ENCODE results near the gene CD33.

The CD33 gene

DNA sequence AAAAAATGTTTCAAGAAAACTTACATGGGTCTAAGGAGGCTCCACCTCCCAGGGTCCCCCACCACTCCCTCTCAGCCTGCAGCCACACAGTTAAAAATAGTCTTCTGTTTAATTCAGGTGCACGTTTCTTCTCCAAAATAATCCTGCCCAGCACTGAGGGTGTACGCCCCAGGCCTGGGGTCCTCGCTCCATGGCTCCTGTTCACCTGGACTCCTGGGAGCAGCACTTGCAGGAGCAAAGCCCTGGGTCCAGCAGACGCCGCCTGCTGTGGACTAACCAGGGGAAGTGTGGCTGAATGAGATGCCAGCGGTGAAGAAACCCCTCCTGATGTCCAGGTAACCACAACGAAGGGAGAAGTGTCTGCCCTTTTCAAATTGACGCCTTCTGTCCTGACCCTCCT lies 41.3 kb upstream of the CD33 start:
- H3K9ac ChIP-seq (ENCODE audit: low read length): no peak overlapping the region

DNA sequence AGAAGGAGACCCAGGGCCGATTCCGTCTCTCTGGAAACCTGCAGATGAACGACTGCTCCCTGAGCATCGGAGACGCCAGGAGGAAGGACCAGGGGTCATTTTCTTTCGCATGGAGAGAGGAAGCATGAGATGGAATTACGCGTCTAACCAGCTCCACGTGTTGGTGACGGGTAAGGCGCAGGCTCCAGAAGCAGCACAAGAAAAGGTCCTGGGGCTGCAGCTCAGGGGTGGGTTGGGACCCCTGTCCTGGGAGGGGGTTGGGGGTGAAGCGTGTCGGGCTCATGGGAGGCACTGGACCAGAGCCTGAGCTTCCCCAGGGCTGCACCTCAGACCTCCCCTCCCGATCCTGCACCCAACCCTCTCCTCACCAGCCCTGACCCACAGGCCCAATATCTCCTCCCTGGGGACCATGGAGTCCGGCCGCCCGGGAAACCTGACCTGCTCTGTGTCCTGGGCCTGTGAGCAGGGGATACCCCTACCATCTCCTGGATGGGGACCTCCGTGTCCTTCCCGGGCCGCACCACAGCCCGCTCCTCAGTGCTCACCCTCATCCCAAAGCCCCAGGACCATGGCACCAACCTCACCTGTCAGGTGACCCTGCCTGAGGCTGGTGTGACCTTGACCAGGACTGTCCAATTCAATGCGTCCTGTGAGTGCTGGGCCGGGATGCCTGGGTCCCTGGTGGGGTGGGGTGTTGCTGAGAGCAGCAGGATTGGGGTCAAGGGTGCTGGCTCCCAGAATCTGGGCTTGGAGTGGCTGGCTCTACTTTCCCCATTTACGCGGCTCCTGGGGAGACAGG lies 39.6 kb upstream of the CD33 start:
- Histone ChIP-seq H3K4me2 (ENCODE audit: low read depth, low read length) (no peak overlapping the region), H3K4me1 (ENCODE audit: low read length) (no peaks in the 10 kb centered on the region), H3K79me2 (ENCODE audit: low read length) (no peaks in the 10 kb centered on the region), H3K9ac (ENCODE audit: low read length) (no peak overlapping the region), H3K9me2 (replicated peaks; ENCODE audit: insufficient read depth, low read length) (no peaks in the 10 kb centered on the region), H3K27me3 (replicated peaks; ENCODE audit: insufficient read depth, low read length) (no peaks in the 10 kb centered on the region; the same call in 1 of the 2 replicates), H2AFZ (ENCODE audit: low read length) (no peak overlapping the region), H4K20me1 (ENCODE audit: insufficient read depth, low read length) (no peaks in the 10 kb centered on the region), H3K36me3 (replicated peaks; ENCODE audit: insufficient read depth, low read length) (no peaks in the 10 kb centered on the region), H3F3A (ENCODE audit: insufficient read depth, low read length) (no peaks in the 10 kb centered on the region), H3K9me3 (replicated peaks; ENCODE audit: insufficient read depth, low read length) (no peaks in the 10 kb centered on the region), H3K4me3 (ENCODE audit: low read length) (no peak overlapping the region), H3K27ac (ENCODE audit: low read length) (no peak overlapping the region)
- DNase-seq: no peak
- TF ChIP-seq, protein P1, sequence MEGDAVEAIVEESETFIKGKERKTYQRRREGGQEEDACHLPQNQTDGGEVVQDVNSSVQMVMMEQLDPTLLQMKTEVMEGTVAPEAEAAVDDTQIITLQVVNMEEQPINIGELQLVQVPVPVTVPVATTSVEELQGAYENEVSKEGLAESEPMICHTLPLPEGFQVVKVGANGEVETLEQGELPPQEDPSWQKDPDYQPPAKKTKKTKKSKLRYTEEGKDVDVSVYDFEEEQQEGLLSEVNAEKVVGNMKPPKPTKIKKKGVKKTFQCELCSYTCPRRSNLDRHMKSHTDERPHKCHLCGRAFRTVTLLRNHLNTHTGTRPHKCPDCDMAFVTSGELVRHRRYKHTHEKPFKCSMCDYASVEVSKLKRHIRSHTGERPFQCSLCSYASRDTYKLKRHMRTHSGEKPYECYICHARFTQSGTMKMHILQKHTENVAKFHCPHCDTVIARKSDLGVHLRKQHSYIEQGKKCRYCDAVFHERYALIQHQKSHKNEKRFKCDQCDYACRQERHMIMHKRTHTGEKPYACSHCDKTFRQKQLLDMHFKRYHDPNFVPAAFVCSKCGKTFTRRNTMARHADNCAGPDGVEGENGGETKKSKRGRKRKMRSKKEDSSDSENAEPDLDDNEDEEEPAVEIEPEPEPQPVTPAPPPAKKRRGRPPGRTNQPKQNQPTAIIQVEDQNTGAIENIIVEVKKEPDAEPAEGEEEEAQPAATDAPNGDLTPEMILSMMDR (IDR thresholded peaks at IDR 0.05; ENCODE audit: low read length): no peak
- TF ChIP-seq EZH2phosphoT487 (IDR thresholded peaks at IDR 0.05; ENCODE audit: low read length) (no peak), EZH2 (optimal IDR thresholded peaks at IDR 0.05; ENCODE audit: low read depth, low read length) (no peak)

More for the DNA sequence above, 41.3 kb upstream of the CD33 start:
- Histone ChIP-seq H3K4me2 (ENCODE audit: low read depth, low read length) (no peak overlapping the region), H3K9me2 (replicated peaks; ENCODE audit: insufficient read depth, low read length) (no peaks in the 10 kb centered on the region), H3K36me3 (replicated peaks; ENCODE audit: insufficient read depth, low read length) (no peaks in the 10 kb centered on the region), H3K4me1 (ENCODE audit: low read length) (no peaks in the 10 kb centered on the region), H3K9me3 (replicated peaks; ENCODE audit: insufficient read depth, low read length) (no peaks in the 10 kb centered on the region), H3F3A (ENCODE audit: insufficient read depth, low read length) (no peaks in the 10 kb centered on the region), H2AFZ (ENCODE audit: low read length) (no peak overlapping the region), H3K27me3 (replicated peaks; ENCODE audit: insufficient read depth, low read length) (no peaks in the 10 kb centered on the region; the same call in 1 of the 2 replicates), H3K27ac (ENCODE audit: low read length) (no peak overlapping the region), H4K20me1 (ENCODE audit: insufficient read depth, low read length) (no peaks in the 10 kb centered on the region), H3K4me3 (ENCODE audit: low read length) (no peak overlapping the region), H3K79me2 (ENCODE audit: low read length) (no peaks in the 10 kb centered on the region)
- DNase-seq: no peak
- TF ChIP-seq EZH2 (optimal IDR thresholded peaks at IDR 0.05; ENCODE audit: low read depth, low read length) (no peak), EZH2phosphoT487 (IDR thresholded peaks at IDR 0.05; ENCODE audit: low read length) (no peak)
- TF ChIP-seq, protein P1 (IDR thresholded peaks at IDR 0.05; ENCODE audit: low read length): no peak

DNA sequence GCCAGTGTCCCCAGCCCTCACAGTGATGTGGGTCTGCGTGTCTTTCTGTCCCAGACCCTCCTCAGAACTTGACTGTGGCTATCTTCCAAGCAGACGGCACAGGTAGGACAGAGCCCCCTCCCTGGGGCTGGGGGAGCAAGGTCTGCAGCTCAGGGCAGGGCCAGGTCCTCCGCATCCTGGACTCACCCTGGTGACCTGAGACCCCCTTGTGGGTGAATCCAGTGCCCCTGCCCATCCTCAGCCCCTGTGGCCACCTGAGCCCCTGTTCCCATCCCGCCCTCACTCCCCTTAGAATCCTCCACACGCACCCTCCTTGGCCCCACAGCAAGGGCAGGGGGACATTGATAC lies 39.0 kb upstream of the CD33 start:
- H4K20me1 ChIP-seq (ENCODE audit: insufficient read depth, low read length): no peaks in the 10 kb centered on the region
- H3K4me2 ChIP-seq (ENCODE audit: low read depth, low read length): no peak overlapping the region
- TF ChIP-seq EZH2 (optimal IDR thresholded peaks at IDR 0.05; ENCODE audit: low read depth, low read length): no peak
- TF ChIP-seq EZH2phosphoT487 (IDR thresholded peaks at IDR 0.05; ENCODE audit: low read length): no peak
- TF ChIP-seq, protein P1 (IDR thresholded peaks at IDR 0.05; ENCODE audit: low read length): no peak
- H3F3A ChIP-seq (ENCODE audit: insufficient read depth, low read length): no peaks in the 10 kb centered on the region
- no peak overlapping the region for H3K4me3 ChIP-seq (ENCODE audit: low read length)
- no peak overlapping the region for H3K27ac ChIP-seq (ENCODE audit: low read length)
- DNase-seq: no peak
- H3K9ac ChIP-seq (ENCODE audit: low read length): no peak overlapping the region
- H3K9me3 ChIP-seq (replicated peaks; ENCODE audit: insufficient read depth, low read length): no peaks in the 10 kb centered on the region
- H2AFZ ChIP-seq (ENCODE audit: low read length): no peak overlapping the region
- H3K4me1 ChIP-seq (ENCODE audit: low read length): no peaks in the 10 kb centered on the region
- H3K27me3 ChIP-seq (replicated peaks; ENCODE audit: insufficient read depth, low read length): no peaks in the 10 kb centered on the region; the same call in 1 of the 2 replicates
- no peaks in the 10 kb centered on the region for H3K36me3 ChIP-seq (replicated peaks; ENCODE audit: insufficient read depth, low read length)
- no peaks in the 10 kb centered on the region for H3K9me2 ChIP-seq (replicated peaks; ENCODE audit: insufficient read depth, low read length)
- H3K79me2 ChIP-seq (ENCODE audit: low read length): no peaks in the 10 kb centered on the region

All from MM.1S (cell line).